ENCODE data around the gene BRD7. TPM values are rescaled to one million over a fixed set of nuclear protein-coding genes. Genes with fewer than 3 reads are reported as not detected.

The BRD7 gene
- total RNA-seq, 4 donors from 2014 or later = 33.0 to 49.9 (median 40.5) TPM

- no peak for TF ChIP-seq CTCF (IDR thresholded peaks at IDR 0.05; ENCODE audit: low read depth)
These were observed 69.2 kb downstream of the BRD7 start for GRCh38 chr16:50299508-50300105.

GRCh38 chr16:50298591-50299507 lies 69.9 kb downstream of the BRD7 start:
- TF ChIP-seq CTCF (IDR thresholded peaks at IDR 0.05; ENCODE audit: low read depth) = no peak

GRCh38 chr16:50298075-50298460 lies 70.7 kb downstream of the BRD7 start:
- no peak for TF ChIP-seq CTCF (IDR thresholded peaks at IDR 0.05; ENCODE audit: low read depth)

GRCh38 chr16:50297301-50298074 lies 71.3 kb downstream of the BRD7 start:
- TF ChIP-seq CTCF (IDR thresholded peaks at IDR 0.05; ENCODE audit: low read depth) = no peak

- no peak for TF ChIP-seq CTCF (IDR thresholded peaks at IDR 0.05; ENCODE audit: low read depth)
These were observed 72.0 kb downstream of the BRD7 start for GRCh38 chr16:50296807-50297206.

GRCh38 chr16:50295541-50296132 lies 73.2 kb downstream of the BRD7 start:
- no peak for TF ChIP-seq CTCF (IDR thresholded peaks at IDR 0.05; ENCODE audit: low read depth)
